GM12865 (cell line): ENCODE data around the gene CMTM7.

Source experiments
- DNase-seq: peaks from one replicate; pipeline ENCODE4 v3.0.0; 2010; ENCODE audit warnings: low read depth
- H3K4me3 ChIP-seq: 2 replicates; pipeline ENCODE4 v1.5.1; 2011; ENCODE audit warnings: mild to moderate bottlenecking, low read depth, low read length, control low read depth
- TF ChIP-seq, protein P1 (sequence below): IDR thresholded peaks from 2 replicates; pipeline ENCODE4 v1.5.1; 2011; ENCODE audit warnings: low read length, control low read depth, low read depth, inconsistent platforms; ENCODE audit not compliant: insufficient read depth; ENCODE audit errors: missing control alignments

Gene CMTM7

DNA sequence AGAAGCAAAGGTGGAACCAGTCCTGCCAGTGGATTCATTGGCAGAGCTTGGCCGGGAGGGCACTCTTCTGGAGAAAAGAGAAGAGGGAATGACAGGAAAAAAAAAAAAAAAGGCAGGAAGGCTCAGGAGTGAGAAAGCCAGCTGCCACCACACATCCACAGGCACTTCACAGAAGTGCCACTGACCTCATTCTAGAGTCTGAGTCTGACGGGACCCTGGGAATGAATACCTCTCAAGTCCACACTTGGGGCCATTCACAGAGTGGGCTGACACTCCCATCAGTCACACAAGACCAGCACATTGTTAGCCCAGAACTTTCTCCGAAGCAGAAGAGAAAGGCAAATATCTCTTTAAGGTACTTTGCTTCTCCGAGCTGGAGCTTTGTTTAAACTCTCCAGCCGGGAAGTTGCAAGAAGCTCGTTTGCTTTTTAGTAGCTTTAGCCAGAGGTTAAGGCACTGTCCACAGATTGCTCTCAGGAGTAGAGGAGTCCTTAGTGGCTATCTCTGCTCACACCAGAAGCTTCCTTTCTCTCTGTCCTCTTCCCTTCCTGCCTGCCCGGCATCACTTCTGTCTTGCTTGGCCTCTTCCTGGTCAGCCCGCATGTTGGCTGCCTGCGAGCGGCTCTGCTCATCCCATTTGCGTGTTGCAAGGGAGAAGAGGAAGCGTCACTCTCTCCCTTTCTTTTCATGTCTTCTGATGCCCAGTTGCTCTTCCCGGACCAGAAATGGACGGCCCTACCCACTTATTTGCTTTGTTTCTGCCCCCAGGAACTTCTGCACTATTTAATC, 57.2 kb downstream of the CMTM7 start:
- no peak overlapping the region for H3K4me3 ChIP-seq
- no peak for DNase-seq
- TF ChIP-seq, protein P1, sequence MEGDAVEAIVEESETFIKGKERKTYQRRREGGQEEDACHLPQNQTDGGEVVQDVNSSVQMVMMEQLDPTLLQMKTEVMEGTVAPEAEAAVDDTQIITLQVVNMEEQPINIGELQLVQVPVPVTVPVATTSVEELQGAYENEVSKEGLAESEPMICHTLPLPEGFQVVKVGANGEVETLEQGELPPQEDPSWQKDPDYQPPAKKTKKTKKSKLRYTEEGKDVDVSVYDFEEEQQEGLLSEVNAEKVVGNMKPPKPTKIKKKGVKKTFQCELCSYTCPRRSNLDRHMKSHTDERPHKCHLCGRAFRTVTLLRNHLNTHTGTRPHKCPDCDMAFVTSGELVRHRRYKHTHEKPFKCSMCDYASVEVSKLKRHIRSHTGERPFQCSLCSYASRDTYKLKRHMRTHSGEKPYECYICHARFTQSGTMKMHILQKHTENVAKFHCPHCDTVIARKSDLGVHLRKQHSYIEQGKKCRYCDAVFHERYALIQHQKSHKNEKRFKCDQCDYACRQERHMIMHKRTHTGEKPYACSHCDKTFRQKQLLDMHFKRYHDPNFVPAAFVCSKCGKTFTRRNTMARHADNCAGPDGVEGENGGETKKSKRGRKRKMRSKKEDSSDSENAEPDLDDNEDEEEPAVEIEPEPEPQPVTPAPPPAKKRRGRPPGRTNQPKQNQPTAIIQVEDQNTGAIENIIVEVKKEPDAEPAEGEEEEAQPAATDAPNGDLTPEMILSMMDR: no peak

DNA sequence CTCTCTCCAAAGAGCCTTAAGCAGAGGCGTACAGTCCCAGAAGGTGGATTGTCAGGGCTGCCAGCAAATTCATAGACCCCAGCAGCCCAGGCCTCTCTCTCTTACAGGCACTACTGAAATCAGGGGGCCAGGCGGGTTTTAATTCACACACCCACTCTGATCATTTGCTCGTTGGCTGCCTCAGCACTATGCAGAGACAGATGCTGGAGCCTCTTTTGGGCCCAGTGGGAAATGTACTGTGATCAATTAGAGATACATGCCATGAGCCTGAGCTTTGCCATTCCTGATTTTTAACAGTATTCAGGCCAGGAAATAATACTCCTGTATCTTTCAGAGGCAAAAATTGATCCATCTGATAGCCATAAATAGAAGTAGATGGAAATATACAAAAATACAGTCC, 58.0 kb downstream of the CMTM7 start:
- no peak overlapping the region for H3K4me3 ChIP-seq
- no peak for DNase-seq
- TF ChIP-seq, protein P1: no peak

GRCh38 chr3:32450426-32450825, 58.8 kb downstream of the CMTM7 start:
- DNase-seq: no peak
- TF ChIP-seq, protein P1: no peak
- no peak overlapping the region for H3K4me3 ChIP-seq

GRCh38 chr3:32450992-32451659, 59.5 kb downstream of the CMTM7 start:
- H3K4me3 ChIP-seq: no peak overlapping the region
- DNase-seq: no peak
- TF ChIP-seq, protein P1: no peak

GRCh38 chr3:32452009-32452408, 60.4 kb downstream of the CMTM7 start:
- no peak for DNase-seq
- no peak overlapping the region for H3K4me3 ChIP-seq
- TF ChIP-seq, protein P1: no peak

- TF ChIP-seq, protein P1: no peak
- H3K4me3 ChIP-seq: no peak overlapping the region
- no peak for DNase-seq
These were observed 61.7 kb downstream of the CMTM7 start for GRCh38 chr3:32453346-32453745.
